Measurements from ENCODE around the gene SYT1. TPM values are rescaled to one million over a fixed set of nuclear protein-coding genes. Genes with fewer than 3 reads are reported as not detected.

Gene SYT1
- total RNA-seq, 2 experiments from 2014 or later, result not detected

- DNase-seq (ENCODE audit: low spot score), result no peak
- intact Hi-C loops (cut with micrococcal nuclease; ENCODE audit: unreplicated experiment), result no loop called here
- TF ChIP-seq EZH2phosphoT487 (IDR thresholded peaks at IDR 0.05; ENCODE audit: borderline replicate concordance, low read depth, low read length) (no peak), CTCF (conservative IDR thresholded peaks at IDR 0.05; ENCODE audit: low read length) (no peak)
- no peaks in the 10 kb centered on the region for H3K79me2 ChIP-seq (ENCODE audit: insufficient read depth, low read depth, low read length)
- no TSS peak for BruUV-seq (replicated peaks)
- CTCF ChIA-PET (ENCODE audit: unreplicated experiment), result no interaction called here
- no peak overlapping the region for H3K4me2 ChIP-seq (ENCODE audit: low read length)
- no peaks in the 10 kb centered on the region for H3K36me3 ChIP-seq (ENCODE audit: insufficient read depth, low read length)
- POLR2A ChIA-PET, result no interaction called here
- H3K27ac ChIP-seq (ENCODE audit: low read depth, low read length, poor library complexity, severe bottlenecking), result no peak overlapping the region
- no peaks in the 10 kb centered on the region for H3K9me2 ChIP-seq (ENCODE audit: insufficient read depth, low read length)
- H3K4me1 ChIP-seq (ENCODE audit: insufficient read depth, low read length, poor library complexity, severe bottlenecking), result no peaks in the 10 kb centered on the region
- no peaks in the 10 kb centered on the region; the same call in 1 of the 2 replicates for H4K20me1 ChIP-seq (ENCODE audit: insufficient read depth, low read length)
- no peak overlapping the region for H3K4me3 ChIP-seq (ENCODE audit: low read depth, low read length, poor library complexity, severe bottlenecking)
- no peak overlapping the region for H2AFZ ChIP-seq (ENCODE audit: low read length)
- H3K9me3 ChIP-seq (ENCODE audit: low read length), result no peaks in the 10 kb centered on the region
Observed at GRCh38 chr12:79421236-79421740, 556.7 kb downstream of the SYT1 start.

GRCh38 chr12:79422060-79422812 is 557.7 kb downstream of the SYT1 start:
- H2AFZ ChIP-seq (ENCODE audit: low read length), result no peak overlapping the region
- intact Hi-C loops (cut with micrococcal nuclease; ENCODE audit: unreplicated experiment), result no loop called here
- TF ChIP-seq CTCF (conservative IDR thresholded peaks at IDR 0.05; ENCODE audit: low read length), result no peak
- H4K20me1 ChIP-seq (ENCODE audit: insufficient read depth, low read length), result no peaks in the 10 kb centered on the region; the same call in 1 of the 2 replicates
- no peaks in the 10 kb centered on the region for H3K79me2 ChIP-seq (ENCODE audit: insufficient read depth, low read depth, low read length)
- ChIA-PET POLR2A (interaction anchor here (1.3 kb wide), 1 partner anchor 11 kb away, joined by 3 read pairs; no protein-coding TSS in a partner anchor), CTCF (ENCODE audit: unreplicated experiment) (no interaction called here)
- H3K36me3 ChIP-seq (ENCODE audit: insufficient read depth, low read length), result no peaks in the 10 kb centered on the region
- H3K9me2 ChIP-seq (ENCODE audit: insufficient read depth, low read length), result no peaks in the 10 kb centered on the region
- no peaks in the 10 kb centered on the region for H3K4me1 ChIP-seq (ENCODE audit: insufficient read depth, low read length, poor library complexity, severe bottlenecking)
- H3K4me3 ChIP-seq (ENCODE audit: low read depth, low read length, poor library complexity, severe bottlenecking), result no peak overlapping the region
- no peak for DNase-seq (ENCODE audit: low spot score)
- H3K9me3 ChIP-seq (ENCODE audit: low read length), result no peaks in the 10 kb centered on the region
- no peak overlapping the region for H3K27ac ChIP-seq (ENCODE audit: low read depth, low read length, poor library complexity, severe bottlenecking)
- BruUV-seq (replicated peaks), result no TSS peak
- H3K4me2 ChIP-seq (ENCODE audit: low read length), result no peak overlapping the region

GRCh38 chr12:79423560-79423959 is 559.0 kb downstream of the SYT1 start:
- Histone ChIP-seq H3K4me1 (ENCODE audit: insufficient read depth, low read length, poor library complexity, severe bottlenecking) (no peaks in the 10 kb centered on the region), H3K27ac (ENCODE audit: low read depth, low read length, poor library complexity, severe bottlenecking) (no peak overlapping the region), H3K4me2 (ENCODE audit: low read length) (no peak overlapping the region), H2AFZ (ENCODE audit: low read length) (no peak overlapping the region), H3K4me3 (ENCODE audit: low read depth, low read length, poor library complexity, severe bottlenecking) (no peak overlapping the region), H3K79me2 (ENCODE audit: insufficient read depth, low read depth, low read length) (no peaks in the 10 kb centered on the region), H3K9me2 (ENCODE audit: insufficient read depth, low read length) (no peaks in the 10 kb centered on the region), H3K36me3 (ENCODE audit: insufficient read depth, low read length) (no peaks in the 10 kb centered on the region), H4K20me1 (ENCODE audit: insufficient read depth, low read length) (no peaks in the 10 kb centered on the region; the same call in 1 of the 2 replicates), H3K9me3 (ENCODE audit: low read length) (no peaks in the 10 kb centered on the region)
- no peak for TF ChIP-seq CTCF (conservative IDR thresholded peaks at IDR 0.05; ENCODE audit: low read length)
- no peak for TF ChIP-seq EZH2phosphoT487 (IDR thresholded peaks at IDR 0.05; ENCODE audit: borderline replicate concordance, low read depth, low read length)
- ChIA-PET POLR2A (interaction anchor here (1.3 kb wide), 1 partner anchor 12 kb away, joined by 3 read pairs; no protein-coding TSS in a partner anchor), CTCF (ENCODE audit: unreplicated experiment) (no interaction called here)
- no peak for DNase-seq (ENCODE audit: low spot score)
- intact Hi-C loops (cut with micrococcal nuclease; ENCODE audit: unreplicated experiment), result no loop called here
- no TSS peak for BruUV-seq (replicated peaks)

Measured in OCI-LY7 (cell line).